ENCODE results near the gene ADAM19.

DNA sequence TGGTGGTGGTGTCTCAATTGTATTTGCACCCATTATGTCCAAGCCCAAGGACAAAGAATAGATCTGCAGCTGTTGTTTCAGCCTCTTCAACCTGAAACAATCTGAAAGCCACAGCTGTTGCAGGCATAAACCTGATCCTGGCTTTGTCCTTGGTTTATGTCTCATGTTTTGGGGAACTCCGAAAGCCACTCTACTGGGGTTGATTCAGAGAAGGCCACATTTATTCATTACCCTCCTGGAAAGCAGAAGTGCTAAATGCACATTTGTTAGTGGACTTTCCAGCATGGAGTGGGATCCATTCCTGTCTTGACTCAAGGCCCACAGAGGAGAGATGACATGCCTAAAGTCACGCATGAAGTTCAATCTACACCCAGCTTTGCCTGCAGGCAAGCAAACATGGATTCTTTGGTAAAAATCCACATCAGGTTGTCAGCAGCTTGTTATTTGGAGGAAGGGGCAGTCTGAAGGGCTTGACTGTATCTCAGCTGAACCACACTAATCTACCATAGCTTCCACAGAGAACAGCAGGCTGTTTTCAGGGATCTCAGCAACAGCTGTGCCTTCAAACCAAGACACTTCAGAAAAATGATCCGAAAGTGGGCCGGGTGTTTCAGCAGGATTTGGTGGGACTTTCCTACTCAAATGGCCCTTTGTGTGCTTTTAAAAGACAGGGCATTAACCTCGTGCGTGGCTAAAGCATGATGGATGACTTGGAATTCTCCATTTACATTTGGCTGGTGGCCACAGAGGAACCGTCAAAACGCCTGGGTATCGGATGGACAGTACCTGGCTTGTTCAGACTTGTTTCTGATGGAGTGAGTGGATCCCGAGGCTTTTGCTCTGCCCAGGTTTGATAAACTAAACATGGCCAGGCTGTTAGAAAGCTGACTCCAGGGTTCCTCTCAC lies 36.2 kb upstream of the ADAM19 start:
- no peak for TF ChIP-seq POLR2A (IDR thresholded peaks at IDR 0.05; ENCODE audit: low read depth, low read length)
- TF ChIP-seq POLR2AphosphoS5 (IDR thresholded peaks at IDR 0.05; ENCODE audit: low read depth, low read length), result no peak
- TF ChIP-seq TAF1 (IDR thresholded peaks at IDR 0.05; ENCODE audit: low read depth, low read length), result no peak
- no peak for TF ChIP-seq PAX5 (IDR thresholded peaks at IDR 0.05; ENCODE audit: insufficient read depth, low read length, severe bottlenecking)

Measured in GM12891 (cell line).